HUES48 (cell line): Measurements from ENCODE around the gene RMI2.
"Not testable (repeated sequence)": the region's sequence is repeated elsewhere in the genome, so short reads cannot be mapped to it uniquely, and the experiment has no call there.

ENCODE experiments used
- H3K27ac ChIP-seq: one replicate; pipeline ENCODE4 v1.7.0; 2013; ENCODE audit warnings: low read depth, low read length, inconsistent platforms
- H3K27me3 ChIP-seq: 2 replicates; pipeline ENCODE4 v1.6.1; 2013; ENCODE audit warnings: mild to moderate bottlenecking, low read length; ENCODE audit not compliant: control insufficient read depth, insufficient read depth
- H3K36me3 ChIP-seq: 2 replicates; pipeline ENCODE4 v1.6.1; 2013; ENCODE audit warnings: low read length; ENCODE audit not compliant: control insufficient read depth, insufficient read depth
- H3K4me1 ChIP-seq: 2 replicates; pipeline ENCODE4 v1.6.1; 2013; ENCODE audit warnings: mild to moderate bottlenecking, low read length; ENCODE audit not compliant: control insufficient read depth, insufficient read depth
- H3K4me3 ChIP-seq: 2 replicates; pipeline ENCODE4 v1.5.1; 2013; ENCODE audit warnings: mild to moderate bottlenecking, low read depth, low read length
- H3K9ac ChIP-seq: 2 replicates; pipeline ENCODE4 v1.6.1; 2013; ENCODE audit warnings: mild to moderate bottlenecking, low read depth, low read length, moderate library complexity
- H3K9me3 ChIP-seq: 2 replicates; pipeline ENCODE4 v1.6.1; 2013; ENCODE audit warnings: low read length; ENCODE audit not compliant: control insufficient read depth, insufficient read depth

RMI2 gene

GRCh38 chr16:11358531-11358930 lies 13.3 kb downstream of the RMI2 start:
- Histone ChIP-seq H3K36me3 (no peaks in the 10 kb centered on the region), H3K9ac (no peak overlapping the region), H3K27ac (no peak overlapping the region), H3K27me3 (no peaks in the 10 kb centered on the region), H3K4me1 (peaks cover 3% of the 10 kb centered on the region; the same call in 1 of the 2 replicates), H3K4me3 (no peak overlapping the region), H3K9me3 (no peaks in the 10 kb centered on the region)

- H3K36me3 ChIP-seq = no peaks in the 10 kb centered on the region
- no peak overlapping the region for H3K9ac ChIP-seq
- no peaks in the 10 kb centered on the region for H3K9me3 ChIP-seq
- no peaks in the 10 kb centered on the region for H3K27me3 ChIP-seq
- peaks cover 3% of the 10 kb centered on the region; the same call in 1 of the 2 replicates for H3K4me1 ChIP-seq
- H3K4me3 ChIP-seq = no peak overlapping the region
- no peak overlapping the region for H3K27ac ChIP-seq
Observed at GRCh38 chr16:11359370-11359769, 14.1 kb downstream of the RMI2 start.

GRCh38 chr16:11360641-11361373 lies 15.5 kb downstream of the RMI2 start:
- Histone ChIP-seq H3K27me3 (no peaks in the 10 kb centered on the region), H3K9ac (no peak overlapping the region), H3K4me3 (no peak overlapping the region), H3K36me3 (no peaks in the 10 kb centered on the region), H3K4me1 (peaks cover 6% of the 10 kb centered on the region; the same call in 1 of the 2 replicates), H3K27ac (no peak overlapping the region), H3K9me3 (no peaks in the 10 kb centered on the region)

GRCh38 chr16:11361701-11362451 lies 16.6 kb downstream of the RMI2 start:
- H3K4me1 ChIP-seq = peaks cover 6% of the 10 kb centered on the region; the same call in 1 of the 2 replicates
- H3K36me3 ChIP-seq = no peaks in the 10 kb centered on the region
- H3K9ac ChIP-seq = no peak overlapping the region
- no peaks in the 10 kb centered on the region for H3K9me3 ChIP-seq
- no peak overlapping the region for H3K27ac ChIP-seq
- no peak overlapping the region for H3K4me3 ChIP-seq
- no peaks in the 10 kb centered on the region for H3K27me3 ChIP-seq

GRCh38 chr16:11363927-11364258 lies 18.6 kb downstream of the RMI2 start:
- Histone ChIP-seq H3K27ac (no peak overlapping the region), H3K4me1 (peaks cover 6% of the 10 kb centered on the region; the same call in 1 of the 2 replicates), H3K9ac (no peak overlapping the region), H3K9me3 (no peaks in the 10 kb centered on the region), H3K27me3 (no peaks in the 10 kb centered on the region), H3K36me3 (no peaks in the 10 kb centered on the region), H3K4me3 (no peak overlapping the region)

GRCh38 chr16:11367483-11367906 lies 22.2 kb downstream of the RMI2 start:
- Histone ChIP-seq H3K27ac (no peak overlapping the region), H3K36me3 (no peaks in the 10 kb centered on the region), H3K27me3 (no peaks in the 10 kb centered on the region), H3K9ac (no peak overlapping the region), H3K4me3 (no peak overlapping the region), H3K4me1 (peaks cover 6% of the 10 kb centered on the region; the same call in 1 of the 2 replicates), H3K9me3 (no peaks in the 10 kb centered on the region)

- H3K9ac ChIP-seq = no peak overlapping the region
- H3K36me3 ChIP-seq = no peaks in the 10 kb centered on the region
- no peaks in the 10 kb centered on the region for H3K27me3 ChIP-seq
- no peaks in the 10 kb centered on the region for H3K9me3 ChIP-seq
- no peak overlapping the region for H3K4me3 ChIP-seq
- no peaks in the 10 kb centered on the region; the same call in 1 of the 2 replicates for H3K4me1 ChIP-seq
- H3K27ac ChIP-seq = no peak overlapping the region
Observed at GRCh38 chr16:11370084-11370931, 25.0 kb downstream of the RMI2 start.

- H3K27ac ChIP-seq, H3K27me3 ChIP-seq, H3K36me3 ChIP-seq, H3K4me1 ChIP-seq, H3K4me3 ChIP-seq, H3K9ac ChIP-seq, H3K9me3 ChIP-seq: not testable (repeated sequence)
Observed at GRCh38 chr16:11370932-11371279, 25.6 kb downstream of the RMI2 start.

- no peak overlapping the region for H3K9ac ChIP-seq
- H3K36me3 ChIP-seq = no peaks in the 10 kb centered on the region
- no peak overlapping the region for H3K27ac ChIP-seq
- no peaks in the 10 kb centered on the region for H3K9me3 ChIP-seq
- no peaks in the 10 kb centered on the region; the same call in 1 of the 2 replicates for H3K4me1 ChIP-seq
- no peaks in the 10 kb centered on the region for H3K27me3 ChIP-seq
- no peak overlapping the region for H3K4me3 ChIP-seq
Observed at GRCh38 chr16:11372073-11372828, 27.0 kb downstream of the RMI2 start.

- Histone ChIP-seq H3K27ac (no peak overlapping the region), H3K4me1 (no peaks in the 10 kb centered on the region; the same call in 1 of the 2 replicates), H3K4me3 (no peak overlapping the region), H3K9me3 (no peaks in the 10 kb centered on the region), H3K9ac (no peak overlapping the region), H3K27me3 (no peaks in the 10 kb centered on the region), H3K36me3 (no peaks in the 10 kb centered on the region)
Observed at GRCh38 chr16:11372829-11373306, 27.6 kb downstream of the RMI2 start.
